Measurements from ENCODE around the gene IL17RE. TPM values are rescaled to one million over a fixed set of nuclear protein-coding genes. Genes with fewer than 3 reads are reported as not detected.
"Not testable (repeated sequence)": the region's sequence is repeated elsewhere in the genome, so short reads cannot be mapped to it uniquely, and the experiment has no call there.

The IL17RE gene
- total RNA-seq, 1 experiment from 2014 or later: 4.0 TPM

DNA sequence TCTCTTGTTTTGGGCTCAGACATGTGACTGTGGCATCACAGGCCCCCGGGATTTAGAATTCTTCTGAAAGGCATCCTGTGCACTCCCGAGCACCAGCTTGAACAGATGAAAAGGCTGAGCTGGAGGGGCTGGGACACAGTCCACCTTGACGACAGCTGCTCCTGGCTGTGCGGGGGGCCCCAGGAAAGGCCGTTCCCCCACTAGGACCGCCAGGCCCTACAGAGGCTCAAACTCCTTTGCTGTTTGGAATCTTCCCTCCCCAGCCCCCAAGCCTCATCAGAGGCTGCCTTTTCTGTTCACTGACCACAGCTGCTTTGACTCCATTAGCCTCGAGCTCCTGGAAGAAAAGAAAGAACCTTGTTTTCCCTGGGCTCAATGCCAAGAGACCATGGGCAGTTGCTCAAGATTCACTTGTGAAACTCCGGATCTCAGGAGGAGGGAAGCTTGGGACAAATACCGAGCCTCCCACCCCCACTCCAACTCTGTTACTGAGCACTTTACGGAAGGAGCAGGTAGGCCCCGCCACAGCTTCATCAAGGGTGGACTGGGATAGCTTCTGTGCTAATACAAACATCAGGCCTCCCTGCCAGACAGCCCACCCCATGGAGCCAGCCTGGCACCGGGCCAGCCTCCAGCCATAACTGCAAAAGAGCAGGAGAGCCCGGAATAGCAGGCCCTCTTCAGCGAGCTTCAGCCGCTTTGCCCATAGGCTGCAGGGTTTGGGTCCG, 38.3 kb upstream of the IL17RE start:
- no peaks in the 10 kb centered on the region for H3K36me3 ChIP-seq (ENCODE audit: low read depth, low read length)
- TF ChIP-seq EZH2 (IDR thresholded peaks at IDR 0.05; ENCODE audit: low read length, unreplicated experiment): no peak
- TF ChIP-seq, protein P1, sequence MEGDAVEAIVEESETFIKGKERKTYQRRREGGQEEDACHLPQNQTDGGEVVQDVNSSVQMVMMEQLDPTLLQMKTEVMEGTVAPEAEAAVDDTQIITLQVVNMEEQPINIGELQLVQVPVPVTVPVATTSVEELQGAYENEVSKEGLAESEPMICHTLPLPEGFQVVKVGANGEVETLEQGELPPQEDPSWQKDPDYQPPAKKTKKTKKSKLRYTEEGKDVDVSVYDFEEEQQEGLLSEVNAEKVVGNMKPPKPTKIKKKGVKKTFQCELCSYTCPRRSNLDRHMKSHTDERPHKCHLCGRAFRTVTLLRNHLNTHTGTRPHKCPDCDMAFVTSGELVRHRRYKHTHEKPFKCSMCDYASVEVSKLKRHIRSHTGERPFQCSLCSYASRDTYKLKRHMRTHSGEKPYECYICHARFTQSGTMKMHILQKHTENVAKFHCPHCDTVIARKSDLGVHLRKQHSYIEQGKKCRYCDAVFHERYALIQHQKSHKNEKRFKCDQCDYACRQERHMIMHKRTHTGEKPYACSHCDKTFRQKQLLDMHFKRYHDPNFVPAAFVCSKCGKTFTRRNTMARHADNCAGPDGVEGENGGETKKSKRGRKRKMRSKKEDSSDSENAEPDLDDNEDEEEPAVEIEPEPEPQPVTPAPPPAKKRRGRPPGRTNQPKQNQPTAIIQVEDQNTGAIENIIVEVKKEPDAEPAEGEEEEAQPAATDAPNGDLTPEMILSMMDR (conservative IDR thresholded peaks at IDR 0.05; ENCODE audit: low read depth, low read length): no peak
- TF ChIP-seq EZH2phosphoT487 (IDR thresholded peaks at IDR 0.05; ENCODE audit: borderline replicate concordance, low read length): no peak
- H3K4me1 ChIP-seq (ENCODE audit: insufficient read depth, low read length): 0 out of 2 replicates have a peak, but pooled peaks cover 9% of the 10 kb centered on the region
- H3K9ac ChIP-seq (ENCODE audit: low read length): no peak overlapping the region
- no peaks in the 10 kb centered on the region for H4K20me1 ChIP-seq (ENCODE audit: low read length)
- H3K9me3 ChIP-seq (ENCODE audit: low read length): no peaks in the 10 kb centered on the region
- no peak overlapping the region for H3K4me3 ChIP-seq (ENCODE audit: low read length)
- DNase-seq (peak; percentile 68), ATAC-seq (no peak)
- intact Hi-C loops (cut with micrococcal nuclease): loop anchor here (5.0 kb wide), 1 partner anchor 53 kb away; the partner anchor contains the start of gene IL17RC
- ChIA-PET CTCF (interaction anchor here (0.7 kb wide), 1 partner anchor 364 kb away, joined by 3 read pairs; no protein-coding TSS in a partner anchor), POLR2A (ENCODE audit: unreplicated experiment) (interaction anchor here (0.6 kb wide), 1 partner anchor 137 kb away, joined by 5 read pairs; no protein-coding TSS in a partner anchor)
- H3K79me2 ChIP-seq (ENCODE audit: low read length): no peaks in the 10 kb centered on the region
- H3K9me2 ChIP-seq (replicated peaks; ENCODE audit: low read length): no peaks in the 10 kb centered on the region
- H3K4me2 ChIP-seq (ENCODE audit: low read length): no peak overlapping the region
- H2AFZ ChIP-seq (ENCODE audit: low read length): no peak overlapping the region
- H3F3A ChIP-seq (ENCODE audit: low read length, unreplicated experiment): no peaks in the 10 kb centered on the region
- no peak overlapping the region for H3K27ac ChIP-seq (ENCODE audit: low read length)
- no peaks in the 10 kb centered on the region for H3K27me3 ChIP-seq (ENCODE audit: low read length)
- no TSS peak for BruUV-seq (replicated peaks)

DNA sequence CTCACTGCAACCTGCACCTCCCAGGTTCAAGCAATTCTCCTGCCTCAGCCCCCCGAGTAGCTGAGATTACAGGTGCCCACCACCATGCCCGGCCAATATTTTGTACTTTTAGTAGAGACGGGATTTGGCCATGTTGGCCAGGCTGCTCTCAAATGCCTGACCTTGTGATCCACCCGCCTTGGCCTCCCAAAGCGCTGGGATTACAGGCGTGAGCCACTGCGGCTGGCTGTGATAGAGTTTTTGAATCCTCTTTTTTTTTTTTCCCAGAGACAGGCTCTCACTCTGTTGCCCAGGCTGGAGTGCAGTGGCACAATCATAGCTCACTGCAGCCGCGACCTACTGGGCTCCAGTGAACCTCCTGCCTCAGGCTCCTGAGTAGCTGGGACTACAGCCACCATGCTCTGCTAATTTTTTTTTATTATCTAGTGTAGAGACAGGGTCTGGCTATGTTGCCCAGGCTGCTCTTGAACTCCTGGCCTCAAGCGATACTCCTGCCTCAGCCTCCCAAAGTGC, 37.5 kb upstream of the IL17RE start:
- H2AFZ ChIP-seq (ENCODE audit: low read length); CTCF ChIA-PET; H3K36me3 ChIP-seq (ENCODE audit: low read depth, low read length); H3K27me3 ChIP-seq (ENCODE audit: low read length); H4K20me1 ChIP-seq (ENCODE audit: low read length); intact Hi-C loops (cut with micrococcal nuclease); H3K4me2 ChIP-seq (ENCODE audit: low read length); POLR2A ChIA-PET (ENCODE audit: unreplicated experiment); H3F3A ChIP-seq (ENCODE audit: low read length, unreplicated experiment); H3K9me3 ChIP-seq (ENCODE audit: low read length); DNase-seq; H3K4me1 ChIP-seq (ENCODE audit: insufficient read depth, low read length); H3K9me2 ChIP-seq (replicated peaks; ENCODE audit: low read length); H3K79me2 ChIP-seq (ENCODE audit: low read length); ATAC-seq; H3K9ac ChIP-seq (ENCODE audit: low read length); H3K27ac ChIP-seq (ENCODE audit: low read length); BruUV-seq (replicated peaks); H3K4me3 ChIP-seq (ENCODE audit: low read length): not testable (repeated sequence)

DNA sequence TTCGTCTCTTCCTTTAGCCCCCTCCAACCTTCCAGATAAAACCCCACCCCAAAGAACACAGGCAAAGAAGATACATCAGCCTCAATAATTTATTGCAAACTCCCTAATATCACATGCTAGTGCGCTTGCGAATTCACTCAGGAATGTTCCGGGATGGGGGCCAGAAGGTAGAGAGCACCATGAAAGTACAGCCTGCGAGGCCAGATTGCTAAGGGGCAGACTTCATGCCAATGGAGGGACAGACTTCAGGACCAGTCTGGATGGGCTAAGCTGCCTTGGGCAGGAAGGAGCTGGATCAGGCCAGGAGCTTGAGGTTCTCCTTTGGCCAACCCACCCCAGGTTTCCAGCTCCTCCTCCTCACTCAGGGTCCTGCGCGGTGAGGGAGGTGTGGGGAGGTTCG, 36.0 kb upstream of the IL17RE start:
- no peaks in the 10 kb centered on the region for H3K36me3 ChIP-seq (ENCODE audit: low read depth, low read length)
- H3K27ac ChIP-seq (ENCODE audit: low read length): no peak overlapping the region
- peaks cover 4% of the 10 kb centered on the region for H3F3A ChIP-seq (ENCODE audit: low read length, unreplicated experiment)
- no TSS peak for BruUV-seq (replicated peaks)
- TF ChIP-seq EZH2phosphoT487 (IDR thresholded peaks at IDR 0.05; ENCODE audit: borderline replicate concordance, low read length): no peak
- TF ChIP-seq, protein P1 (conservative IDR thresholded peaks at IDR 0.05; ENCODE audit: low read depth, low read length): no peak
- TF ChIP-seq EZH2 (IDR thresholded peaks at IDR 0.05; ENCODE audit: low read length, unreplicated experiment): no peak
- no peaks in the 10 kb centered on the region for H4K20me1 ChIP-seq (ENCODE audit: low read length)
- ChIA-PET POLR2A (ENCODE audit: unreplicated experiment) (no interaction called here), CTCF (no interaction called here)
- no peaks in the 10 kb centered on the region for H3K79me2 ChIP-seq (ENCODE audit: low read length)
- H3K4me2 ChIP-seq (ENCODE audit: low read length): no peak overlapping the region
- no peaks in the 10 kb centered on the region for H3K9me3 ChIP-seq (ENCODE audit: low read length)
- H3K27me3 ChIP-seq (ENCODE audit: low read length): no peaks in the 10 kb centered on the region
- H2AFZ ChIP-seq (ENCODE audit: low read length): no peak overlapping the region
- DNase-seq (no peak), ATAC-seq (no peak)
- no peak overlapping the region for H3K9ac ChIP-seq (ENCODE audit: low read length)
- intact Hi-C loops (cut with micrococcal nuclease): no loop called here
- H3K4me3 ChIP-seq (ENCODE audit: low read length): no peak overlapping the region
- H3K4me1 ChIP-seq (ENCODE audit: insufficient read depth, low read length): peaks cover 20% of the 10 kb centered on the region
- no peaks in the 10 kb centered on the region for H3K9me2 ChIP-seq (replicated peaks; ENCODE audit: low read length)

Data from PC-3 (cell line).